Adrenal gland (tissue), 12 donors: ENCODE data around the gene TNK1. TPM values are rescaled to one million over a fixed set of nuclear protein-coding genes. Genes with fewer than 3 reads are reported as not detected.
A peak's percentile ranks its signal among the peaks of the same experiment; 100 is the strongest.

ENCODE experiments used
- DNase-seq, 7 donors: peaks; one replicate each; pipeline ENCODE4 v3.0.0-alpha.2; 2019 to 2020
- H3K27ac ChIP-seq, 5 donors: fragments of 200-600 bp; sonication (generic) in 4 of 5; 1 replicate in 3 of 5; 2 replicates in 2 of 5; pipeline versions ENCODE4 v1.5.1 to v1.8.0; 2016 to 2020; ENCODE audit warnings: mild to moderate bottlenecking in 1 of 5
- H3K27me3 ChIP-seq: fragments of 200-600 bp; 2 replicates; pipeline ENCODE4 v1.8.0; 2021
- H3K36me3 ChIP-seq, 2 donors: fragments of 200-600 bp; replicated peaks in 1 of 2; 1 replicate in 1 of 2; 2 replicates in 1 of 2; pipeline versions ENCODE4 v1.5.1 to v1.8.0; 2018 to 2022
- H3K4me1 ChIP-seq, 2 donors: fragments of 200-600 bp; replicated peaks in 1 of 2; 1 replicate in 1 of 2; 2 replicates in 1 of 2; pipeline versions ENCODE4 v1.5.1 to v1.8.0; 2018 to 2021
- H3K4me3 ChIP-seq, 4 donors: fragments of 200-600 bp; sonication (generic) in 3 of 4; one replicate each; pipeline ENCODE4 v1.5.1; 2016 to 2018
- H3K9me3 ChIP-seq, 3 donors: fragments of 200-600 bp; sonication (generic) in 1 of 3; replicated peaks in 1 of 3; 1 replicate in 2 of 3; 2 replicates in 1 of 3; pipeline versions ENCODE4 v1.5.1 to v1.8.0; 2016 to 2021
- POLR2A ChIP-seq, 2 donors: fragments of 450-650 bp; IDR thresholded peaks; one replicate each; pipeline ENCODE4 v1.6.1; 2017; ENCODE audit warnings: antibody characterized with exemption in 2 of 2, mild to moderate bottlenecking in 2 of 2, moderate library complexity in 1 of 2
- WGBS, 4 donors: extraction: QIAGEN DNeasy Blood & Tissue Kit in 2 of 4; methylation state at CpG; one replicate each; pipeline versions ENCODE4 v1.1.5 to v1.1.7; 2013 to 2017; 5-methylcytosine and 5-hydroxymethylcytosine counted together
- intact Hi-C, 2 donors: fragments of 100-400 bp; cut with DNase I; formaldehyde crosslinking; loops; one replicate each; pipeline versions ENCODE4 v1.14.1 to v1.15.0; 2022 to 2023
- polyA plus RNA-seq, 3 donors: library from polyadenylated mRNA; stranded (reverse); fragments of 200-250 nt in 2 of 3; fragments of 350-450 nt in 1 of 3; fragmentation: Illumina TruSeq in 1 of 3; extraction: RNeasy Lipid Tissue Mini Kit (QIAGEN cat#74804) in 1 of 3; gene quantifications; one replicate each; pipeline ENCODE4 v1.2.3, GENCODE V29; 2013 to 2014
- total RNA-seq, 9 donors: library from RNA; depleted of rRNA in 4 of 9; stranded (reverse); fragments of >200 nt in 4 of 9; fragments of 120-200 nt in 1 of 9; fragmentation: NEBNext Ultra II Directional in 1 of 9; extraction: Animal tissue kit (Norgen Biotek cat#: 25700) in 1 of 9; gene quantifications; one replicate each; pipeline versions ENCODE4 v1.1.0 to v1.2.4, GENCODE V29; 2013 to 2023
- TF ChIP-seq, protein P1 (sequence below), 6 experiments: fragments of 450-650 bp in 4 of 6; fragments of 200-600 bp in 2 of 6; sonication (generic) in 1 of 6; IDR thresholded peaks; 1 replicate in 5 of 6; 2 replicates in 1 of 6; pipeline versions ENCODE4 v1.5.1 to v1.8.0; 2016 to 2021; ENCODE audit warnings: antibody characterized with exemption in 6 of 6, mild to moderate bottlenecking in 2 of 6, moderate library complexity in 1 of 6
- donor health status: healthy with polysubstance abuse.
- donor health status: Bipolar disorder and iron deficiency.
- donor health status: DM: yes; HTN: yes; CAD: no.
- donor health status: DM: no; HTN: no; CAD: no.
- donor health status: DM: no; HTN: no; CAD: no.
- donor health status: DM: yes; HTN: yes; CAD: no.

The TNK1 gene
- total and polyA plus RNA-seq, 12 donors, result 0.06 to 8.7 (median 2.0) TPM

DNA sequence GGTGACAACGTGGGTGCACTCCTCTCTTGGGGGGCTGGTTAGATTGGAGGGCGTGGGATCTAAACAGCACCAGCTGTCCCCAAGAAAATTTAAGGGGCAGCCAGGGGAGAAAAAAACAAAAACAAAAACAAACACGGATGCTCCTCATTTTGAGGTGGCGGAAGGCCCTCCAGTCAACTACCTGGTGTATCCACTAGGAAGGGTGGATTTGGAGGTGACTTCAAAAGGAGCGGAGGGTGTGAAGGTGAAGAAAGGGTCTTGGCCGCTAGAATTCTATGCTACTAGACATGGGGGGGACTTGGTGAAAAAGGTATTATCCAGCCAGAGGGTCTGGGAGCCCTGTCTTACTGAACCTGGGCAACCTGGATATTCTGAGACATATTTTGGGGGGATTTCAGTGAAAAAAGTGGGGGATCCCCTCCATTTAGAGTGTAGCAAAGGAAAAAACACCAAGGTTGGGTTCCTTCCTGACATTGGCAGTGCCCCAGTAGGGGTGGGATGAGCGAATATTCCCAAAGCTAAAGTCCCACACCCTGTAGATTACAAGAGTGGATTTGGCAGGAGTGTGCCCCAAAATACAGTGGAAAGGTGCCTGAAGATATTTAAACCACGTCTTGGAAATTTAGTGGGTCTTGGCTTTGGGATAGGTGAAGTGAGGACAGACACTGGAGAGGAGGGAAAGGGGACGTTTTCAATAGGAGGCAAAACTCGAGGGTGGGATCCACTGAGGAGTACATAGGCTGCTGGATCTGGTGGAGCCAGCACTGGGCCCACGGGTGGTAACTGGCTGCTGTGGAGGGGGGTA lies 58.0 kb downstream of the TNK1 start:
- TF ChIP-seq, protein P1, sequence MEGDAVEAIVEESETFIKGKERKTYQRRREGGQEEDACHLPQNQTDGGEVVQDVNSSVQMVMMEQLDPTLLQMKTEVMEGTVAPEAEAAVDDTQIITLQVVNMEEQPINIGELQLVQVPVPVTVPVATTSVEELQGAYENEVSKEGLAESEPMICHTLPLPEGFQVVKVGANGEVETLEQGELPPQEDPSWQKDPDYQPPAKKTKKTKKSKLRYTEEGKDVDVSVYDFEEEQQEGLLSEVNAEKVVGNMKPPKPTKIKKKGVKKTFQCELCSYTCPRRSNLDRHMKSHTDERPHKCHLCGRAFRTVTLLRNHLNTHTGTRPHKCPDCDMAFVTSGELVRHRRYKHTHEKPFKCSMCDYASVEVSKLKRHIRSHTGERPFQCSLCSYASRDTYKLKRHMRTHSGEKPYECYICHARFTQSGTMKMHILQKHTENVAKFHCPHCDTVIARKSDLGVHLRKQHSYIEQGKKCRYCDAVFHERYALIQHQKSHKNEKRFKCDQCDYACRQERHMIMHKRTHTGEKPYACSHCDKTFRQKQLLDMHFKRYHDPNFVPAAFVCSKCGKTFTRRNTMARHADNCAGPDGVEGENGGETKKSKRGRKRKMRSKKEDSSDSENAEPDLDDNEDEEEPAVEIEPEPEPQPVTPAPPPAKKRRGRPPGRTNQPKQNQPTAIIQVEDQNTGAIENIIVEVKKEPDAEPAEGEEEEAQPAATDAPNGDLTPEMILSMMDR (IDR thresholded peaks at IDR 0.05), result no peak
- no peak for TF ChIP-seq POLR2A (IDR thresholded peaks at IDR 0.05)
- DNase-seq, result no peak
- peak overlapping the region in 4 of 5 donors; percentile 78 to 94 (median 89) for H3K27ac ChIP-seq
- H3K4me3 ChIP-seq, result peak overlapping the region in 2 of 4 donors; percentile 54 to 62
- peaks cover 52 to 53% of the 10 kb centered on the region in 2 donors for H3K4me1 ChIP-seq
- no peaks in the 10 kb centered on the region for H3K27me3 ChIP-seq
- no peaks in the 10 kb centered on the region for H3K9me3 ChIP-seq
- intact Hi-C loops, result loop anchor here (5.0 kb wide), 2 partner anchors 38 to 123 kb away; partner anchors contain the start of genes SENP3 (in 1 of the 2) and ZBTB4 (in 1 of the 2)
- no peaks in the 10 kb centered on the region for H3K36me3 ChIP-seq
- 44 to 52% (median 46%) methylated on average over 11 of the region's 11 CpGs for WGBS, 4 donors

Other genes starting within 250 kb of the TNK1 start
Only the 30 nearest of the 38 such genes appear.
- 10 to 100 TPM; 14.1 to 70.2 (median 31.4) TPM for gene DLG4, start 161.3 kb upstream of the TNK1 start, total RNA-seq
- 100 to 1,000 TPM in 1 of 3 donors, 10 to 100 TPM in 2; 19.1 to 172 (median 29.6) TPM for gene DLG4, start 161.3 kb upstream of the TNK1 start, polyA plus RNA-seq
- 1,000 to 10,000 TPM in 8 of 9 donors, 100 to 1,000 TPM in 1; 961 to 2,378 (median 1,747) TPM for gene ACADVL, start 161.2 kb upstream of the TNK1 start, total RNA-seq
- gene ACADVL, start 161.2 kb upstream of the TNK1 start, polyA plus RNA-seq, result 1,000 to 10,000 TPM in 2 of 3 donors, 100 to 1,000 TPM in 1; 972 to 6,098 (median 5,777) TPM
- gene DVL2, start 146.6 kb upstream of the TNK1 start, total RNA-seq, result 10 to 100 TPM; 25.2 to 87.2 (median 44.8) TPM
- gene DVL2, start 146.6 kb upstream of the TNK1 start, polyA plus RNA-seq, result 10 to 100 TPM; 11.8 to 80.9 (median 19.2) TPM
- gene PHF23, start 141.6 kb upstream of the TNK1 start, total RNA-seq, result 100 to 1,000 TPM in 1 of 9 donors, 10 to 100 TPM in 8; 33.5 to 141 (median 66.8) TPM
- gene PHF23, start 141.6 kb upstream of the TNK1 start, polyA plus RNA-seq, result 10 to 100 TPM; 28.0 to 80.3 (median 49.6) TPM
- 1,000 to 10,000 TPM in 1 of 9 donors, 100 to 1,000 TPM in 8; 195 to 1,049 (median 833) TPM for gene GABARAP, start 138.6 kb upstream of the TNK1 start, total RNA-seq
- gene GABARAP, start 138.6 kb upstream of the TNK1 start, polyA plus RNA-seq, result 1,000 to 10,000 TPM in 2 of 3 donors, 100 to 1,000 TPM in 1; 694 to 1,285 (median 1,047) TPM
- 100 to 1,000 TPM in 5 of 9 donors, 10 to 100 TPM in 4; 30.3 to 144 (median 125) TPM for gene CTDNEP1, start 129.4 kb upstream of the TNK1 start, total RNA-seq
- 100 to 1,000 TPM in 1 of 3 donors, 10 to 100 TPM in 2; 67.9 to 177 (median 84.4) TPM for gene CTDNEP1, start 129.4 kb upstream of the TNK1 start, polyA plus RNA-seq
- 10 to 100 TPM; 28.0 to 82.7 (median 58.8) TPM for gene ELP5, start 128.9 kb upstream of the TNK1 start, total RNA-seq
- gene ELP5, start 128.9 kb upstream of the TNK1 start, polyA plus RNA-seq, result 10 to 100 TPM; 39.0 to 96.5 (median 77.4) TPM
- gene CLDN7, start 118.6 kb upstream of the TNK1 start, total RNA-seq, result 10 to 100 TPM in 4 of 9 donors, 1 to 10 TPM in 5; 2.0 to 35.6 (median 7.0) TPM
- gene CLDN7, start 118.6 kb upstream of the TNK1 start, polyA plus RNA-seq, result 1 to 10 TPM; 1.6 to 9.7 (median 5.3) TPM
- 10 to 100 TPM in 4 of 9 donors, 1 to 10 TPM in 5; 1.8 to 30.0 (median 7.8) TPM for gene SLC2A4, start 99.4 kb upstream of the TNK1 start, total RNA-seq
- gene SLC2A4, start 99.4 kb upstream of the TNK1 start, polyA plus RNA-seq, result 10 to 100 TPM in 1 of 3 donors, 1 to 10 TPM in 1, under 1 TPM in 1; 0.75 to 12.7 (median 5.6) TPM
- gene YBX2, start 86.5 kb upstream of the TNK1 start, total RNA-seq, result under 1 TPM in 4 of 9 donors, not detected in 5; 0.06 to 0.28 (median 0.09) TPM
- gene YBX2, start 86.5 kb upstream of the TNK1 start, polyA plus RNA-seq, result 1 to 10 TPM in 1 of 3 donors, under 1 TPM in 1, not detected in 1; 0.88 to 1.4 TPM
- 100 to 1,000 TPM; 110 to 666 (median 262) TPM for gene EIF5A, start 73.5 kb upstream of the TNK1 start, total RNA-seq
- gene EIF5A, start 73.5 kb upstream of the TNK1 start, polyA plus RNA-seq, result 100 to 1,000 TPM; 469 to 594 (median 589) TPM
- gene GPS2, start 65.7 kb upstream of the TNK1 start, total RNA-seq, result 100 to 1,000 TPM in 5 of 9 donors, 10 to 100 TPM in 4; 69.1 to 124 (median 100) TPM
- 100 to 1,000 TPM; 167 to 196 (median 191) TPM for gene GPS2, start 65.7 kb upstream of the TNK1 start, polyA plus RNA-seq
- 10 to 100 TPM; 10.4 to 46.9 (median 25.0) TPM for gene NEURL4, start 51.8 kb upstream of the TNK1 start, total RNA-seq
- 100 to 1,000 TPM in 1 of 3 donors, 10 to 100 TPM in 1, 1 to 10 TPM in 1; 8.7 to 111 (median 45.5) TPM for gene NEURL4, start 51.8 kb upstream of the TNK1 start, polyA plus RNA-seq
- gene ACAP1, start 44.6 kb upstream of the TNK1 start, total RNA-seq, result 10 to 100 TPM in 4 of 9 donors, 1 to 10 TPM in 5; 2.9 to 54.7 (median 9.7) TPM
- 10 to 100 TPM in 2 of 3 donors, 1 to 10 TPM in 1; 2.1 to 54.1 (median 21.9) TPM for gene ACAP1, start 44.6 kb upstream of the TNK1 start, polyA plus RNA-seq
- gene KCTD11, start 28.9 kb upstream of the TNK1 start, total RNA-seq, result 10 to 100 TPM in 6 of 9 donors, 1 to 10 TPM in 3; 6.8 to 13.8 (median 11.5) TPM
- 1 to 10 TPM; 5.2 to 10.0 (median 7.1) TPM for gene KCTD11, start 28.9 kb upstream of the TNK1 start, polyA plus RNA-seq
- gene TMEM95, start 25.9 kb upstream of the TNK1 start, total RNA-seq, result not detected
- gene TMEM95, start 25.9 kb upstream of the TNK1 start, polyA plus RNA-seq, result not detected
- 10 to 100 TPM in 8 of 9 donors, 1 to 10 TPM in 1; 7.7 to 34.5 (median 27.0) TPM for gene PLSCR3, start 13.4 kb downstream of the TNK1 start, total RNA-seq
- gene PLSCR3, start 13.4 kb downstream of the TNK1 start, polyA plus RNA-seq, result 10 to 100 TPM; 13.2 to 42.5 (median 32.9) TPM
- 100 to 1,000 TPM in 3 of 9 donors, 10 to 100 TPM in 6; 52.9 to 205 (median 92.4) TPM for gene TMEM256, start 23.0 kb downstream of the TNK1 start, total RNA-seq
- gene TMEM256, start 23.0 kb downstream of the TNK1 start, polyA plus RNA-seq, result 100 to 1,000 TPM in 2 of 3 donors, 10 to 100 TPM in 1; 48.5 to 334 (median 254) TPM
- 10 to 100 TPM in 6 of 9 donors, 1 to 10 TPM in 3; 2.8 to 34.8 (median 14.4) TPM for gene NLGN2, start 26.8 kb downstream of the TNK1 start, total RNA-seq
- 10 to 100 TPM in 2 of 3 donors, 1 to 10 TPM in 1; 7.7 to 44.6 (median 28.1) TPM for gene NLGN2, start 26.8 kb downstream of the TNK1 start, polyA plus RNA-seq
- not detected for gene SPEM1, start 39.2 kb downstream of the TNK1 start, total RNA-seq
- gene SPEM1, start 39.2 kb downstream of the TNK1 start, polyA plus RNA-seq, result not detected
- gene SPEM2, start 44.5 kb downstream of the TNK1 start, total RNA-seq, result not detected
- not detected for gene SPEM2, start 44.5 kb downstream of the TNK1 start, polyA plus RNA-seq
- not detected for gene SPEM3, start 47.8 kb downstream of the TNK1 start, total RNA-seq
- not detected for gene SPEM3, start 47.8 kb downstream of the TNK1 start, polyA plus RNA-seq
- 10 to 100 TPM in 4 of 9 donors, 1 to 10 TPM in 5; 5.7 to 26.6 (median 8.8) TPM for gene TMEM102, start 54.3 kb downstream of the TNK1 start, total RNA-seq
- gene TMEM102, start 54.3 kb downstream of the TNK1 start, polyA plus RNA-seq, result 1 to 10 TPM; 2.1 to 8.7 (median 6.6) TPM
- gene FGF11, start 58.4 kb downstream of the TNK1 start, total RNA-seq, result 10 to 100 TPM; 12.1 to 76.7 (median 23.4) TPM
- 10 to 100 TPM; 10.2 to 33.2 (median 19.2) TPM for gene FGF11, start 58.4 kb downstream of the TNK1 start, polyA plus RNA-seq
- gene CHRNB1, start 64.0 kb downstream of the TNK1 start, total RNA-seq, result 10 to 100 TPM; 18.7 to 56.3 (median 37.9) TPM
- 10 to 100 TPM; 32.2 to 40.8 (median 32.9) TPM for gene CHRNB1, start 64.0 kb downstream of the TNK1 start, polyA plus RNA-seq
- 100 to 1,000 TPM in 1 of 9 donors, 10 to 100 TPM in 8; 16.6 to 111 (median 75.3) TPM for gene ZBTB4, start 98.5 kb downstream of the TNK1 start, total RNA-seq
- gene ZBTB4, start 98.5 kb downstream of the TNK1 start, polyA plus RNA-seq, result 10 to 100 TPM; 30.0 to 59.6 (median 54.6) TPM
- gene SLC35G6, start 100.4 kb downstream of the TNK1 start, total RNA-seq, result not detected
- under 1 TPM in 1 of 3 donors, not detected in 2; 0.24 TPM for gene SLC35G6, start 100.4 kb downstream of the TNK1 start, polyA plus RNA-seq
- 100 to 1,000 TPM in 5 of 9 donors, 10 to 100 TPM in 4; 34.9 to 172 (median 117) TPM for gene POLR2A, start 103.3 kb downstream of the TNK1 start, total RNA-seq
- gene POLR2A, start 103.3 kb downstream of the TNK1 start, polyA plus RNA-seq, result 10 to 100 TPM; 19.3 to 80.4 (median 58.7) TPM
- gene TNFSF12, start 168.0 kb downstream of the TNK1 start, total RNA-seq, result 100 to 1,000 TPM in 2 of 9 donors, 10 to 100 TPM in 6, 1 to 10 TPM in 1; 3.3 to 134 (median 52.8) TPM
- 10 to 100 TPM; 18.8 to 70.8 (median 65.6) TPM for gene TNFSF12, start 168.0 kb downstream of the TNK1 start, polyA plus RNA-seq
- gene TNFSF13, start 177.7 kb downstream of the TNK1 start, total RNA-seq, result 10 to 100 TPM in 8 of 9 donors, under 1 TPM in 1; 1.00 to 75.2 (median 43.7) TPM
- 10 to 100 TPM; 19.4 to 39.1 (median 25.2) TPM for gene TNFSF13, start 177.7 kb downstream of the TNK1 start, polyA plus RNA-seq